PFSK-1 (cell line): ENCODE data around the gene BEAN1.

Experiments
- POLR2AphosphoS5 ChIP-seq: IDR thresholded peaks from 2 replicates; pipeline ENCODE4 v1.6.1; 2012; ENCODE audit warnings: low read depth, mild to moderate bottlenecking, control low read depth, low read length, moderate library complexity
- SIN3A ChIP-seq: IDR thresholded peaks from 2 replicates; pipeline ENCODE4 v1.6.1; 2012; ENCODE audit warnings: mild to moderate bottlenecking, low read length, moderate library complexity, borderline replicate concordance; ENCODE audit not compliant: insufficient read depth
- TAF1 ChIP-seq: IDR thresholded peaks from 2 replicates; pipeline ENCODE4 v1.6.1; 2012; ENCODE audit warnings: low read length, control low read depth, borderline replicate concordance; ENCODE audit not compliant: insufficient read depth
- TF ChIP-seq, protein P1 (sequence below), 2 experiments: IDR thresholded peaks; 2 replicates each; pipeline versions ENCODE4 v1.6.1 to v1.8.0; 2011 to 2012; ENCODE audit warnings: low read depth in 2 of 2, low read length in 2 of 2, control low read depth in 1 of 2, inconsistent platforms in 1 of 2, mild to moderate bottlenecking in 1 of 2, moderate library complexity in 1 of 2; ENCODE audit not compliant: insufficient read depth in 1 of 2

DNA sequence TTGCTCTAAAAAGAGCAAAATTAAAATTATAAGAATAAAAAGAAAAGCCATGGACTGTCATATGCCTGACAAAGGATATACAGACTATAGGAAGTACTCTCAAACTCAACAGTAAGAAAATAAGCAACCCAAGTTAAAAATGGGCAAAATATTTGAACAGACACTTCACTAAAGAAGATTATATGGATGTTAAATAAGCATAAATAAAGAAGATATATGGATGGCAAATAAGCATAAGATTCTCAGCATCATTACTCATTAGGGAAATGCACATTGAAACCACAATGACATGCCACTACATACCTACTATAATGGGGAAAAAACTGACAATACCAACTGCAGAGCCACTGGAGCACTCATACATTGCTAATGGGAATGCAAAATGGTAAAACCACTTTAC is 14.9 kb upstream of the BEAN1 start:
- no peak for TF ChIP-seq POLR2AphosphoS5
- TF ChIP-seq, protein P1, sequence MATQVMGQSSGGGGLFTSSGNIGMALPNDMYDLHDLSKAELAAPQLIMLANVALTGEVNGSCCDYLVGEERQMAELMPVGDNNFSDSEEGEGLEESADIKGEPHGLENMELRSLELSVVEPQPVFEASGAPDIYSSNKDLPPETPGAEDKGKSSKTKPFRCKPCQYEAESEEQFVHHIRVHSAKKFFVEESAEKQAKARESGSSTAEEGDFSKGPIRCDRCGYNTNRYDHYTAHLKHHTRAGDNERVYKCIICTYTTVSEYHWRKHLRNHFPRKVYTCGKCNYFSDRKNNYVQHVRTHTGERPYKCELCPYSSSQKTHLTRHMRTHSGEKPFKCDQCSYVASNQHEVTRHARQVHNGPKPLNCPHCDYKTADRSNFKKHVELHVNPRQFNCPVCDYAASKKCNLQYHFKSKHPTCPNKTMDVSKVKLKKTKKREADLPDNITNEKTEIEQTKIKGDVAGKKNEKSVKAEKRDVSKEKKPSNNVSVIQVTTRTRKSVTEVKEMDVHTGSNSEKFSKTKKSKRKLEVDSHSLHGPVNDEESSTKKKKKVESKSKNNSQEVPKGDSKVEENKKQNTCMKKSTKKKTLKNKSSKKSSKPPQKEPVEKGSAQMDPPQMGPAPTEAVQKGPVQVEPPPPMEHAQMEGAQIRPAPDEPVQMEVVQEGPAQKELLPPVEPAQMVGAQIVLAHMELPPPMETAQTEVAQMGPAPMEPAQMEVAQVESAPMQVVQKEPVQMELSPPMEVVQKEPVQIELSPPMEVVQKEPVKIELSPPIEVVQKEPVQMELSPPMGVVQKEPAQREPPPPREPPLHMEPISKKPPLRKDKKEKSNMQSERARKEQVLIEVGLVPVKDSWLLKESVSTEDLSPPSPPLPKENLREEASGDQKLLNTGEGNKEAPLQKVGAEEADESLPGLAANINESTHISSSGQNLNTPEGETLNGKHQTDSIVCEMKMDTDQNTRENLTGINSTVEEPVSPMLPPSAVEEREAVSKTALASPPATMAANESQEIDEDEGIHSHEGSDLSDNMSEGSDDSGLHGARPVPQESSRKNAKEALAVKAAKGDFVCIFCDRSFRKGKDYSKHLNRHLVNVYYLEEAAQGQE (IDR thresholded peaks at IDR 0.05; ENCODE audit: insufficient read depth in 1 of 2, low read depth in 2 of 2, low read length in 2 of 2): no peak
- TF ChIP-seq SIN3A: no peak
- no peak for TF ChIP-seq TAF1
